Body of pancreas (tissue), 4 donors: ENCODE results near the gene TIE1.

Experiments used
- POLR2A ChIP-seq, 3 donors: fragments of 450-650 bp; IDR thresholded peaks; one replicate each; pipeline ENCODE4 v1.6.1; 2016; ENCODE audit warnings: antibody characterized with exemption in 3 of 3, mild to moderate bottlenecking in 2 of 3
- TF ChIP-seq, protein P1 (sequence below), 7 experiments: fragments of 450-650 bp in 4 of 7; fragments of 200-600 bp in 3 of 7; sonication (generic) in 3 of 7; IDR thresholded peaks; one replicate each; pipeline ENCODE4 v1.5.1; 2016 to 2019; ENCODE audit warnings: antibody characterized with exemption in 7 of 7

DNA sequence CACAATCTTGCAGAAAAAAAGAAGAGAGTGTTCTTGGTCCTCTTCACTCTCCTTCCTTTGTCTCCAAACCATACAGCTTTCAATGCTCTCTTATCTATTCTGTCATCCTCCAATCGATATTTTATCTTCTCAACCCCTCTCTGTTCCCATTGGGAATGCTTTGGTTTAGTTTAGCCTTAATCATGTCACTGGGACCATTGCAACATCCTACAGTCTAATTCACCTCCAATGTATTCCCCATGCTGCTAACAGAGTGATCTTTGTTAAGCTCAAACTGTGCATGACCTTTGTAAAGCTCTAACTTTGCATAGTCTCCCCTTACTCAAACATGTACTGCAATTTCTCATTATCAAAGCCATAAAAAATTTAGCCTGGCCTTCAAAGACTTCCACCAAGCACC lies 39.8 kb downstream of the TIE1 start:
- TF ChIP-seq POLR2A (IDR thresholded peaks at IDR 0.05): no peak
- TF ChIP-seq, protein P1, sequence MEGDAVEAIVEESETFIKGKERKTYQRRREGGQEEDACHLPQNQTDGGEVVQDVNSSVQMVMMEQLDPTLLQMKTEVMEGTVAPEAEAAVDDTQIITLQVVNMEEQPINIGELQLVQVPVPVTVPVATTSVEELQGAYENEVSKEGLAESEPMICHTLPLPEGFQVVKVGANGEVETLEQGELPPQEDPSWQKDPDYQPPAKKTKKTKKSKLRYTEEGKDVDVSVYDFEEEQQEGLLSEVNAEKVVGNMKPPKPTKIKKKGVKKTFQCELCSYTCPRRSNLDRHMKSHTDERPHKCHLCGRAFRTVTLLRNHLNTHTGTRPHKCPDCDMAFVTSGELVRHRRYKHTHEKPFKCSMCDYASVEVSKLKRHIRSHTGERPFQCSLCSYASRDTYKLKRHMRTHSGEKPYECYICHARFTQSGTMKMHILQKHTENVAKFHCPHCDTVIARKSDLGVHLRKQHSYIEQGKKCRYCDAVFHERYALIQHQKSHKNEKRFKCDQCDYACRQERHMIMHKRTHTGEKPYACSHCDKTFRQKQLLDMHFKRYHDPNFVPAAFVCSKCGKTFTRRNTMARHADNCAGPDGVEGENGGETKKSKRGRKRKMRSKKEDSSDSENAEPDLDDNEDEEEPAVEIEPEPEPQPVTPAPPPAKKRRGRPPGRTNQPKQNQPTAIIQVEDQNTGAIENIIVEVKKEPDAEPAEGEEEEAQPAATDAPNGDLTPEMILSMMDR (IDR thresholded peaks at IDR 0.05): no peak
